ENCODE data around the gene MX1. TPM values are rescaled to one million over a fixed set of nuclear protein-coding genes. Genes with fewer than 3 reads are reported as not detected.
A peak's percentile ranks its signal among the peaks of the same experiment; 100 is the strongest.

MX1 gene
- total RNA-seq, 2 experiments from 2014 or later, result 82.3 to 86.3 TPM

GRCh38 chr21:41446586-41446985 is 20.5 kb downstream of the MX1 start:
- H3K27me3 Mint-ChIP-seq, result no peaks in the 10 kb centered on the region
- intact Hi-C loops (cut with DNase I, micrococcal nuclease), result no loop called here
- no peak overlapping the region for H3K4me3 Mint-ChIP-seq
- H3K27ac Mint-ChIP-seq, result no peak overlapping the region
- Histone ChIP-seq H3K9me3 (ENCODE audit: control insufficient read depth in 1 of 2, insufficient read depth in 1 of 2, low read length in 2 of 2) (no peaks in the 10 kb centered on the region), H3K27ac (ENCODE audit: low read depth in 1 of 2, low read length in 2 of 2) (no peak overlapping the region), H3K36me3 (ENCODE audit: insufficient read depth, low read length) (peaks cover 74% of the 10 kb centered on the region), H3K4me1 (ENCODE audit: insufficient read depth, low read length) (no peaks in the 10 kb centered on the region), H3K27me3 (ENCODE audit: control insufficient read depth in 1 of 2, insufficient read depth in 2 of 2, low read length in 2 of 2) (no peaks in the 10 kb centered on the region), H3K4me3 (ENCODE audit: low read length) (no peak overlapping the region)
- POLR2A ChIA-PET, result no interaction called here
- TF ChIP-seq CTCF (IDR thresholded peaks at IDR 0.05), result no peak
- ATAC-seq (ENCODE audit: poor library complexity) (no peak), DNase-seq (peak in 1 of 14 experiments; percentile 2)
- H3K4me1 Mint-ChIP-seq (ENCODE audit: low read depth), result no peaks in the 10 kb centered on the region
- no peaks in the 10 kb centered on the region for H3K9me3 Mint-ChIP-seq
- CTCF ChIA-PET, result no interaction called here
- H3K36me3 Mint-ChIP-seq (ENCODE audit: low read depth), result peaks cover 97% of the 10 kb centered on the region

- no peaks in the 10 kb centered on the region for H3K9me3 Mint-ChIP-seq
- DNase-seq, result peak in 1 of 14 experiments; percentile 27
- no peak overlapping the region for H3K27ac ChIP-seq (ENCODE audit: low read depth in 1 of 2, low read length in 2 of 2)
- H3K27me3 ChIP-seq (ENCODE audit: control insufficient read depth in 1 of 2, insufficient read depth in 2 of 2, low read length in 2 of 2), result no peaks in the 10 kb centered on the region
- no peaks in the 10 kb centered on the region for H3K4me1 ChIP-seq (ENCODE audit: insufficient read depth, low read length)
- no peak overlapping the region for H3K27ac Mint-ChIP-seq
- H3K27me3 Mint-ChIP-seq, result no peaks in the 10 kb centered on the region
- no peak for ATAC-seq (ENCODE audit: poor library complexity)
- TF ChIP-seq CTCF (IDR thresholded peaks at IDR 0.05), result no peak
- H3K4me3 ChIP-seq (ENCODE audit: low read length), result no peak overlapping the region
- peaks cover 72% of the 10 kb centered on the region for H3K36me3 ChIP-seq (ENCODE audit: insufficient read depth, low read length)
- ChIA-PET POLR2A (no interaction called here), CTCF (no interaction called here)
- intact Hi-C loops (cut with DNase I, micrococcal nuclease), result no loop called here
- no peak overlapping the region for H3K4me3 Mint-ChIP-seq
- no peaks in the 10 kb centered on the region for H3K4me1 Mint-ChIP-seq (ENCODE audit: low read depth)
- H3K9me3 ChIP-seq (ENCODE audit: control insufficient read depth in 1 of 2, insufficient read depth in 1 of 2, low read length in 2 of 2), result no peaks in the 10 kb centered on the region
- H3K36me3 Mint-ChIP-seq (ENCODE audit: low read depth), result peaks cover 97% of the 10 kb centered on the region
Observed at GRCh38 chr21:41447356-41447755, 21.3 kb downstream of the MX1 start.

- no peak for ATAC-seq (ENCODE audit: poor library complexity)
- TF ChIP-seq CTCF (IDR thresholded peaks at IDR 0.05), result no peak
- H3K36me3 ChIP-seq (ENCODE audit: insufficient read depth, low read length), result peaks cover 72% of the 10 kb centered on the region
Observed at GRCh38 chr21:41449613-41450012, 23.6 kb downstream of the MX1 start.

More at GRCh38 chr21:41449613-41450012, 23.6 kb downstream of the MX1 start:
- H3K4me3 ChIP-seq (ENCODE audit: low read length), result no peak overlapping the region
- Mint-ChIP-seq H3K27me3 (no peaks in the 10 kb centered on the region), H3K36me3 (ENCODE audit: low read depth) (peaks cover 99% of the 10 kb centered on the region), H3K27ac (no peak overlapping the region), H3K4me3 (no peak overlapping the region), H3K9me3 (no peaks in the 10 kb centered on the region), H3K4me1 (ENCODE audit: low read depth) (peaks cover 4% of the 10 kb centered on the region)
- peak in 1 of 14 experiments; percentile 32 for DNase-seq
- intact Hi-C loops (cut with DNase I, micrococcal nuclease), result no loop called here
- no peaks in the 10 kb centered on the region for H3K4me1 ChIP-seq (ENCODE audit: insufficient read depth, low read length)
- H3K27ac ChIP-seq (ENCODE audit: low read depth in 1 of 2, low read length in 2 of 2), result no peak overlapping the region
- H3K9me3 ChIP-seq (ENCODE audit: control insufficient read depth in 1 of 2, insufficient read depth in 1 of 2, low read length in 2 of 2), result no peaks in the 10 kb centered on the region
- H3K27me3 ChIP-seq (ENCODE audit: control insufficient read depth in 1 of 2, insufficient read depth in 2 of 2, low read length in 2 of 2), result no peaks in the 10 kb centered on the region
- POLR2A ChIA-PET, result no interaction called here
- CTCF ChIA-PET, result no interaction called here

Measured in CD4-positive, alpha-beta T cell (primary cell).